H9 (cell line): ENCODE results near the gene PUM1. TPM values are rescaled to one million over a fixed set of nuclear protein-coding genes. Genes with fewer than 3 reads are reported as not detected.

Source experiments
- DNase-seq: peaks from one replicate; pipeline ENCODE4 v3.0.0-alpha.2; 2017
- H2AFZ ChIP-seq: one replicate; pipeline ENCODE4 v1.6.1; 2013; ENCODE audit warnings: mild to moderate bottlenecking, low read length, control low read depth, moderate library complexity
- H2AK5ac ChIP-seq: 2 replicates; pipeline ENCODE4 v1.6.1; 2013; ENCODE audit warnings: low read length, control low read depth, mixed read lengths; ENCODE audit not compliant: insufficient read length
- H2BK120ac ChIP-seq: one replicate; pipeline ENCODE4 v1.6.1; 2013; ENCODE audit warnings: low read depth, mild to moderate bottlenecking, low read length, control low read depth, inconsistent platforms; ENCODE audit not compliant: poor library complexity, severe bottlenecking
- H2BK12ac ChIP-seq: 2 replicates; pipeline ENCODE4 v1.6.1; 2013; ENCODE audit warnings: low read length, control low read depth, mixed read lengths, low read depth; ENCODE audit not compliant: insufficient read length
- H2BK15ac ChIP-seq: 2 replicates; pipeline ENCODE4 v1.6.1; 2013; ENCODE audit warnings: low read depth, low read length, control low read depth
- H2BK20ac ChIP-seq: one replicate; pipeline ENCODE4 v1.6.1; 2013; ENCODE audit warnings: low read depth, mild to moderate bottlenecking, low read length, control low read depth, inconsistent platforms; ENCODE audit not compliant: poor library complexity, severe bottlenecking
- H2BK5ac ChIP-seq: 2 replicates; pipeline ENCODE4 v1.6.1; 2013; ENCODE audit warnings: low read length, control low read depth, mixed read lengths; ENCODE audit not compliant: insufficient read length
- H3K14ac ChIP-seq: 2 replicates; pipeline ENCODE4 v1.6.1; 2013; ENCODE audit warnings: low read length, control low read depth; ENCODE audit not compliant: insufficient read depth
- H3K18ac ChIP-seq: 2 replicates; pipeline ENCODE4 v1.6.1; 2013; ENCODE audit warnings: low read depth, mild to moderate bottlenecking, mixed read lengths, low read length, control low read depth; ENCODE audit not compliant: insufficient read length
- H3K23ac ChIP-seq: 2 replicates; pipeline ENCODE4 v1.6.1; 2013; ENCODE audit warnings: low read length, control low read depth, mixed read lengths, low read depth; ENCODE audit not compliant: insufficient read length
- H3K23me2 ChIP-seq: 2 replicates; pipeline ENCODE4 v1.6.1; 2013; ENCODE audit warnings: low read depth, mild to moderate bottlenecking, mixed read lengths, low read length, control low read depth; ENCODE audit not compliant: insufficient read length, poor library complexity, severe bottlenecking
- H3K27ac ChIP-seq: 2 replicates; pipeline ENCODE4 v1.5.1; 2013; ENCODE audit warnings: low read length, control low read depth, mixed read lengths, low read depth; ENCODE audit not compliant: insufficient read length
- H3K27me3 ChIP-seq: 2 replicates; pipeline ENCODE4 v1.6.1; 2013; ENCODE audit warnings: low read length, control low read depth, inconsistent platforms; ENCODE audit not compliant: insufficient read depth
- H3K4ac ChIP-seq: 2 replicates; pipeline ENCODE4 v1.6.1; 2013; ENCODE audit warnings: low read depth, mild to moderate bottlenecking, control low read depth, inconsistent platforms, low read length, moderate library complexity
- H3K4me1 ChIP-seq: 2 replicates; pipeline ENCODE4 v1.6.1; 2013; ENCODE audit warnings: low read length, control low read depth, inconsistent platforms; ENCODE audit not compliant: insufficient read depth
- H3K4me2 ChIP-seq: 2 replicates; pipeline ENCODE4 v1.6.1; 2013; ENCODE audit warnings: low read length, control low read depth, mixed read lengths; ENCODE audit not compliant: insufficient read length, insufficient read depth
- H3K56ac ChIP-seq: 2 replicates; pipeline ENCODE4 v1.6.1; 2013; ENCODE audit warnings: low read depth, mild to moderate bottlenecking, mixed read lengths, low read length, control low read depth; ENCODE audit not compliant: insufficient read length
- H3K79me1 ChIP-seq: 2 replicates; pipeline ENCODE4 v1.6.1; 2013; ENCODE audit warnings: low read depth, mild to moderate bottlenecking, moderate library complexity, low read length, control low read depth, inconsistent platforms; ENCODE audit not compliant: insufficient read depth, poor library complexity, severe bottlenecking
- H3K79me2 ChIP-seq: 2 replicates; pipeline ENCODE4 v1.6.1; 2013; ENCODE audit warnings: low read length, control low read depth, inconsistent platforms; ENCODE audit not compliant: insufficient read depth
- H3K9ac ChIP-seq: 2 replicates; pipeline ENCODE4 v1.6.1; 2013; ENCODE audit warnings: low read length, control low read depth, mixed read lengths; ENCODE audit not compliant: insufficient read length; ENCODE audit errors: extremely low read depth
- H3K9me3 ChIP-seq: one replicate; pipeline ENCODE4 v1.6.1; 2013; ENCODE audit warnings: low read depth, low read length, inconsistent platforms; ENCODE audit not compliant: control insufficient read depth
- H3T11ph ChIP-seq: one replicate; pipeline ENCODE4 v1.6.1; 2013; ENCODE audit warnings: mild to moderate bottlenecking, low read length, control low read depth, inconsistent platforms
- H4K20me1 ChIP-seq: one replicate; pipeline ENCODE4 v1.6.1; 2013; ENCODE audit not compliant: control insufficient read depth, insufficient read length, insufficient read depth
- H4K5ac ChIP-seq: 2 replicates; pipeline ENCODE4 v1.6.1; 2013; ENCODE audit warnings: low read depth, mild to moderate bottlenecking, mixed read lengths, low read length, control low read depth; ENCODE audit not compliant: insufficient read length
- H4K8ac ChIP-seq: replicated peaks from 2 replicates; pipeline ENCODE4 v1.6.1; 2013; ENCODE audit warnings: low read length, control low read depth, mixed read lengths, low read depth; ENCODE audit not compliant: insufficient read length
- H4K91ac ChIP-seq: 2 replicates; pipeline ENCODE4 v1.6.1; 2013; ENCODE audit warnings: low read depth, mild to moderate bottlenecking, moderate library complexity, mixed read lengths, low read length, control low read depth; ENCODE audit not compliant: insufficient read length
- H3K27ac Mint-ChIP-seq, 3 experiments: 2 replicates in 2 of 3; 3 replicates in 1 of 3; pipeline ENCODE4 v1.8.0; 2020 to 2021; ENCODE audit warnings: mixed read lengths in 3 of 3, mild to moderate bottlenecking in 1 of 3, moderate library complexity in 1 of 3
- H3K27me3 Mint-ChIP-seq: 2 replicates; pipeline ENCODE4 v1.8.0; 2021; ENCODE audit warnings: low read depth, mild to moderate bottlenecking, moderate library complexity, mixed read lengths
- H3K36me3 Mint-ChIP-seq, 3 experiments: 2 replicates in 2 of 3; 3 replicates in 1 of 3; pipeline ENCODE4 v1.8.0; 2020 to 2021; ENCODE audit warnings: low read depth in 3 of 3, mixed read lengths in 3 of 3; ENCODE audit not compliant: insufficient read depth in 1 of 3
- H3K4me1 Mint-ChIP-seq, 2 experiments: 2 replicates each; pipeline ENCODE4 v1.8.0; 2020; ENCODE audit warnings: mixed read lengths in 2 of 2
- H3K4me3 Mint-ChIP-seq, 2 experiments: 2 replicates in 1 of 2; 3 replicates in 1 of 2; pipeline ENCODE4 v1.8.0; 2020 to 2021; ENCODE audit warnings: mild to moderate bottlenecking in 2 of 2, mixed read lengths in 2 of 2, moderate library complexity in 1 of 2
- H3K9me3 Mint-ChIP-seq, 2 experiments: 2 replicates in 1 of 2; 3 replicates in 1 of 2; pipeline ENCODE4 v1.8.0; 2020; ENCODE audit warnings: mild to moderate bottlenecking in 2 of 2, mixed read lengths in 2 of 2, moderate library complexity in 1 of 2
- WGBS: extraction: QIAGEN DNeasy Blood & Tissue Kit; methylation state at CpG from one replicate; pipeline ENCODE4 v1.1.7; 2013; ENCODE audit warnings: missing lambda C conversion rate, low lambda C conversion rate, mixed read lengths; ENCODE audit not compliant: insufficient read length; ENCODE audit errors: extremely low coverage; 5-methylcytosine and 5-hydroxymethylcytosine counted together
- total RNA-seq: library from RNA; stranded (reverse); gene quantifications from 2 replicates; pipeline ENCODE4 v1.2.1, GENCODE V29; 2021
- TF ChIP-seq, protein P1 (sequence below): fragments of 200-600 bp; sonication (generic); conservative IDR thresholded peaks from 3 replicates; pipeline ENCODE4 v1.8.0; 2021; ENCODE audit warnings: antibody characterized with exemption, mild to moderate bottlenecking

The PUM1 gene
- total RNA-seq, 1 experiment from 2014 or later, result 164 TPM

GRCh38 chr1:30891227-30891552 lies 174.3 kb downstream of the PUM1 start:
- TF ChIP-seq, protein P1, sequence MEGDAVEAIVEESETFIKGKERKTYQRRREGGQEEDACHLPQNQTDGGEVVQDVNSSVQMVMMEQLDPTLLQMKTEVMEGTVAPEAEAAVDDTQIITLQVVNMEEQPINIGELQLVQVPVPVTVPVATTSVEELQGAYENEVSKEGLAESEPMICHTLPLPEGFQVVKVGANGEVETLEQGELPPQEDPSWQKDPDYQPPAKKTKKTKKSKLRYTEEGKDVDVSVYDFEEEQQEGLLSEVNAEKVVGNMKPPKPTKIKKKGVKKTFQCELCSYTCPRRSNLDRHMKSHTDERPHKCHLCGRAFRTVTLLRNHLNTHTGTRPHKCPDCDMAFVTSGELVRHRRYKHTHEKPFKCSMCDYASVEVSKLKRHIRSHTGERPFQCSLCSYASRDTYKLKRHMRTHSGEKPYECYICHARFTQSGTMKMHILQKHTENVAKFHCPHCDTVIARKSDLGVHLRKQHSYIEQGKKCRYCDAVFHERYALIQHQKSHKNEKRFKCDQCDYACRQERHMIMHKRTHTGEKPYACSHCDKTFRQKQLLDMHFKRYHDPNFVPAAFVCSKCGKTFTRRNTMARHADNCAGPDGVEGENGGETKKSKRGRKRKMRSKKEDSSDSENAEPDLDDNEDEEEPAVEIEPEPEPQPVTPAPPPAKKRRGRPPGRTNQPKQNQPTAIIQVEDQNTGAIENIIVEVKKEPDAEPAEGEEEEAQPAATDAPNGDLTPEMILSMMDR, result no peak
- Histone ChIP-seq H3K23me2 (no peaks in the 10 kb centered on the region), H4K91ac (no peak overlapping the region), H2AFZ (no peak overlapping the region), H2BK15ac (no peak overlapping the region), H3K4me1 (peaks cover 5% of the 10 kb centered on the region; the same call in 1 of the 2 replicates), H3K23ac (no peak overlapping the region), H2BK20ac (no peak overlapping the region), H4K20me1 (no peaks in the 10 kb centered on the region), H3K18ac (no peak overlapping the region), H2BK120ac (no peak overlapping the region), H3K79me2 (no peaks in the 10 kb centered on the region), H3K56ac (no peak overlapping the region), H3K79me1 (no peaks in the 10 kb centered on the region), H2BK12ac (no peak overlapping the region), H4K5ac (no peak overlapping the region), H3K27ac (no peak overlapping the region), H3K27me3 (no peaks in the 10 kb centered on the region), H3K14ac (no peak overlapping the region), H3T11ph (no peak overlapping the region), H2AK5ac (no peak overlapping the region), H2BK5ac (no peak overlapping the region), H3K4ac (no peak overlapping the region), H3K9me3 (no peaks in the 10 kb centered on the region), H4K8ac (no peak overlapping the region), H3K9ac (no peak overlapping the region), H3K4me2 (no peak overlapping the region)
- Mint-ChIP-seq H3K36me3 (peaks cover 0 to 5% (median 0%) of the 10 kb centered on the region in 3 experiments; a peak in 2 of 7 replicates), H3K4me1 (peaks cover 37 to 48% of the 10 kb centered on the region in 2 experiments), H3K27me3 (peaks cover 2% of the 10 kb centered on the region), H3K27ac (peak overlapping the region in 1 of 3 experiments; percentile 11; a peak in 1 of 7 replicates), H3K4me3 (no peak overlapping the region), H3K9me3 (no peaks in the 10 kb centered on the region; a peak in 1 of 5 replicates)
- no peak for DNase-seq
- WGBS, result no CpG with 5 or more reads among the region's 5 CpGs
